MM.1S (cell line): Measurements from ENCODE around the gene ZNF280D.

Experiments
- EZH2 ChIP-seq: fragments of 300-600 bp; sonication (generic); optimal IDR thresholded peaks from 2 replicates; pipeline ENCODE3; 2017; ENCODE audit warnings: low read depth, mild to moderate bottlenecking, antibody characterized with exemption, low read length, mixed read lengths
- EZH2phosphoT487 ChIP-seq: fragments of 300-600 bp; sonication (generic); IDR thresholded peaks from 2 replicates; pipeline ENCODE4 v1.6.1; 2018; ENCODE audit warnings: antibody characterized with exemption, low read length
- TF ChIP-seq, protein P1 (sequence below): fragments of 300-600 bp; sonication (generic); IDR thresholded peaks from 2 replicates; pipeline ENCODE4 v1.5.1; 2016; ENCODE audit warnings: antibody characterized with exemption, low read length, mixed read lengths

DNA sequence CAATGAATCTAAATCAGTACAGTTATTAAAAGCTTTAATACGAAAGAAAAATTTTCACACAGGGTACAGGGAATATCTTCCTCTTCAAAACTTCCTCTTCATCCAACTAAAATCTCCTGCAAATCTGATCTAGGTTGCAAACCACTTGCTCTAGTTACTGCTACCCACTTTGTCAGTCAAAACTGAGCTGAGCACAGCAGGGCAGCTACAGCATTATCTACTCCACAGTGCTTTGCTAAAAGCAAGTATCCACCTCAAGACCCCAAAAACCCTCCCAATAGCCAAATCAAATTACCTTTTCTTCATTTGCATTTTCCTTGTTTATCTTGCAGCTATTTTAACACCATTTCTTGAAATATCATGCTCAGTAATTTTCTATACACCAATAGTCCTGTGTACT, 14.7 kb downstream of the ZNF280D start:
- TF ChIP-seq, protein P1, sequence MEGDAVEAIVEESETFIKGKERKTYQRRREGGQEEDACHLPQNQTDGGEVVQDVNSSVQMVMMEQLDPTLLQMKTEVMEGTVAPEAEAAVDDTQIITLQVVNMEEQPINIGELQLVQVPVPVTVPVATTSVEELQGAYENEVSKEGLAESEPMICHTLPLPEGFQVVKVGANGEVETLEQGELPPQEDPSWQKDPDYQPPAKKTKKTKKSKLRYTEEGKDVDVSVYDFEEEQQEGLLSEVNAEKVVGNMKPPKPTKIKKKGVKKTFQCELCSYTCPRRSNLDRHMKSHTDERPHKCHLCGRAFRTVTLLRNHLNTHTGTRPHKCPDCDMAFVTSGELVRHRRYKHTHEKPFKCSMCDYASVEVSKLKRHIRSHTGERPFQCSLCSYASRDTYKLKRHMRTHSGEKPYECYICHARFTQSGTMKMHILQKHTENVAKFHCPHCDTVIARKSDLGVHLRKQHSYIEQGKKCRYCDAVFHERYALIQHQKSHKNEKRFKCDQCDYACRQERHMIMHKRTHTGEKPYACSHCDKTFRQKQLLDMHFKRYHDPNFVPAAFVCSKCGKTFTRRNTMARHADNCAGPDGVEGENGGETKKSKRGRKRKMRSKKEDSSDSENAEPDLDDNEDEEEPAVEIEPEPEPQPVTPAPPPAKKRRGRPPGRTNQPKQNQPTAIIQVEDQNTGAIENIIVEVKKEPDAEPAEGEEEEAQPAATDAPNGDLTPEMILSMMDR = no peak
- TF ChIP-seq EZH2 (no peak), EZH2phosphoT487 (no peak)
